HG03520 (cell line): Measurements from ENCODE around the gene SPO11.

Source experiments
- ATAC-seq: cut with Tn5 transposase; IDR thresholded peaks from one replicate; pipeline ENCODE4 v1.9.1; 2021; ENCODE audit warnings: mild to moderate bottlenecking, moderate library complexity; ENCODE audit not compliant: unreplicated experiment

SPO11 gene

DNA sequence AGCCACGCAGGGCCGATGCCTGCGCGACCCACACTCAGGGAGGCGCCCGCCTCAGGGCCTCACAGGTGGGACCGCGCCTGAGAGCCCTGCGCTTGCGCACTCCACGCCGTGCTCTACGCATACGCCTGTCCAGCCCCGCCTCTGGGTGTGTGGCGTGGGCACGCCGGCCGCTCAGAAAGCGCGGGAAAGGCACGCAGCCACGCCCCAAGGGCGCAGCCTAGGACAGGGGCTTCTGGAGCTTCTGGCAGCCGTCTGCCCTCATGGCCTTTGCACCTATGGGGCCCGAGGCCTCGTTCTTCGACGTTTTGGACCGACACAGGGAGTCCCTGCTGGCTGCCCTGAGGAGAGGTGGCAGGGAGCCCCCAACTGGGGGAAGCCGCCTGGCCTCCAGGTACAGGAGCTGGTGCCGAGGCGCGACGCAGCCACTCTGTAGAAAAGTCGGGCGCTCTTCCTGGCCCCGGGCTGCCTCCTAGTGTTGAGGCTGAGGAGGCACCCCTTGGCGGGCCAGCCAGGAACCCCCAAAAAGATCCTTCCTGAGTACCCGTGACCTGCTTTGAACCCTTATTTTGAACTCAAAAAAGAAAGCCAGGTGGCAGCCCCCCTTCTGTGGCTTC lies at the start of gene SPO11:
Gene SPO11, plus strand, starts transcription at position 196 of the 614 bp plus-strand sequence. Its CDS starts 65 bp downstream, at position 261.
- ATAC-seq = no peak

GRCh38 chr20:57280221-57280620 lies 49.4 kb upstream of the SPO11 start:
- ATAC-seq = no peak

DNA sequence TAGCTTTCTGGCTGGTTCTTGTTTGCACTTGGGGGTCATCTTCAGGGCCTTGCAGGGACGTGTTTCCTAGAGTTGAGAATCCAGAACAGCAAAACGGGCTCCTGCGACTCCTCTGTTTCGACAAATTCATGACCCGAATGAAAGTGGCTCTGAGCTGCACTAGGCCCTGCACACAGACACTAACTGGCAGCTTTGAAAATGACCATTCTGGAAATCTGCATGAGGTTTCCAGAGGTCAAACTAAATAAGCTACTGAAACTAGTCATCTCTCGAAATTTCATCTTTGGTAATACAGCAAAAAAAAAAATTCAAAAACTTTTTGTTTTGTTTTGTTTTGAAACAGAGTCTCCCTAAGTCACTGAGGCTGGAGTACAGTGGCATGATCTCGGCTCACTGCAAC lies 47.7 kb upstream of the SPO11 start:
- ATAC-seq = no peak

- ATAC-seq = no peak
Observed at GRCh38 chr20:57282670-57283361, 46.8 kb upstream of the SPO11 start.

DNA sequence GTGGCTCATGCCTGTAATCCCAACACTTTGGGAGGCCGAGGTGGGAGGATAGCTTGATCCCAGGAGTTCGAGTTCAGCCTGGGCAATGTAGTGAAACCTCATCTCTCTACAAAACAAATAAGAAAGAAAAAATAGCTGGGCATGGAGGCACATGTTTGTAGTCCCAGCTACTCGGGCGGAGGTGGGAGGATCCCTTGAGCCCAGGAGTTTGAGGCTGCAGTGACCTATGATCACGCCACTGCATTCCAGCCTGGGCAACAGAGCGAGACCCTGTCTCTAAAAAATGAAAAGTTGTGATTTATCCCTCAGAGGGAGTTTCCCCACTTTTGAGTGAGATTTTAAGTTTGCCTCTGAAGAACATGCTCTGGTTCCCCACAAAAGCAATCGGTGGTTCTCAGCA lies 45.7 kb upstream of the SPO11 start:
- no peak for ATAC-seq

DNA sequence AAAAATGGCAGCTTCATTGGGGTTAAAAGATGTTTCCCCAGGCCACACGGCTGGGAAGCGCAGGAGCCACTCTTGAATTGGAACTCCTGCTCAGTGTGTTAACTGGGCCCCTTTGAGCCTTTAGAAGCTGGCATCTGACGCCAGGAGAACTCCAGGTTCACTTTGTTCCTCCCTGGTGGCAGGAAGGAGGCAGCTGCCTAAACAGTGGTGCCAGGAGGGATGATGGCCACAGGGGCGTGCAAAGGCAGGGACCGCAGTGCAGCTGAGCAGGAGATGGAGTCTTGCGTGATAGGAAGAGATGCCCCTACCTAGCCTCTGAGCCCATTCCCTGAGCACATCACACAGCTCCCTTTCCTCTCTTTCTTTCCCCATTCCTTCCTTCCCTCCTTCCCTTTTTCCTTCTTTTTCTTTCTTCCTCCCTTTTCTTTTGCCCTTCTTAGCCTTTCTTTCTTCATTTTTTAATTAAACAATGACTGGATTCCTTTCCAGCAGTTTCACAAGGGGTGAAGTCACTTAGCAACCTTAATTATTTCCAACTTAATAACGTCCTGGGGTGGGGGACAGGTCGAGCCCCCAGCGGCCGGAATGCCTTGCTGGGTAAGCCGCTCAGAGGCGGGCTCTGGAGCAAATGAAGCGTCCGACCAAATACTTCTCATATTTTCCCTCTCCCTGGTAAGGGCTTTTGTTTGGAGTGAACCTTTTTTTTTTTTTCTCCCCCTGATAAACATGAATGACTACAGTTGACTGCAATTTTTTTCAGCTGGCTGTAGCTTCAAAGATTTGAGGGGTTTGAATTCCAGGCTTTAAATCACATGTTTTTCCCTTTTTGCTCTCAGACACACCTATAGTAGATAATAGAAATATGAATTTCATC lies 42.4 kb upstream of the SPO11 start:
- ATAC-seq = no peak

DNA sequence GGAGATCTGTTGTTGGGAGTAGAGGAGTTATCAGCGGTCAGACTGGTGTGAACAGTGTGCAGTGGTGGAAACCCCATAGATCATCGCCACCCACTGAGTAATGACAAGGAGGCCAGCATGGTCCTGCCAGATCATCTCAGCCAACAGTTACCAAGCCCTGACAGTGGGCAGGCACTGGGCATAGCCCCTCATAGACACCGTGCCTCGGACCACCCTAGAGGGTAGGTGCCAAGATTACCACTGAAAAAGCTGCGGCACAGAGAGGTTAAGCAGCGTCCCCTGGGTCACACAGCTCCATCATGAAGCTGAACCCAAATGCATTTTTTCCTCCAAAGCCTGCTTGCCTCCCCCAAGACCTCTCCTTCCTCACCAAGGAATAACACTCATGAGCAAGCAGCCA lies 41.7 kb upstream of the SPO11 start:
- no peak for ATAC-seq

GRCh38 chr20:57288651-57289277 lies 40.8 kb upstream of the SPO11 start:
- no peak for ATAC-seq

GRCh38 chr20:57289391-57290177 lies 40.0 kb upstream of the SPO11 start:
- ATAC-seq = no peak

GRCh38 chr20:57290178-57290484 lies 39.5 kb upstream of the SPO11 start:
- no peak for ATAC-seq

DNA sequence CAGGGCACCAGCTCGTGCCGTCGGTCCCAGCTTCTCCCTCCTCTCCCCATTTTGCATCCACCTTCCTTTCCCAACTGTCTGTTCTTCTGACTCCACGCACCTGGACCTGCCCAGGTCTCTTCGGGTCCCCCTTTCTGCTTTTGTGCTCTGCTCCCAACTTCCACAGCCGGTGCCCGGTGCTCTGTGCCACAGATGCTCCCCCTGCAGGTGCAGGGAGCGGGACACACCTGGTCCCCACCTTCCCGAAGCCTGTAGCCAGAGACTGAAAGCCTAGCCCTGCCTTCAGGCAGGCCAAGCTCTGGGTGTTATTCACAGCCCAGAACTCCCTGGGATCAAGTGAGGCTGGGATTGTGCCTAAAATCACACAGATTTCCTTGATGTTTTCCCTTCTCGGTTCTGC lies 38.6 kb upstream of the SPO11 start:
- ATAC-seq = no peak

- no peak for ATAC-seq
Observed at GRCh38 chr20:57291694-57292093, 37.9 kb upstream of the SPO11 start.

DNA sequence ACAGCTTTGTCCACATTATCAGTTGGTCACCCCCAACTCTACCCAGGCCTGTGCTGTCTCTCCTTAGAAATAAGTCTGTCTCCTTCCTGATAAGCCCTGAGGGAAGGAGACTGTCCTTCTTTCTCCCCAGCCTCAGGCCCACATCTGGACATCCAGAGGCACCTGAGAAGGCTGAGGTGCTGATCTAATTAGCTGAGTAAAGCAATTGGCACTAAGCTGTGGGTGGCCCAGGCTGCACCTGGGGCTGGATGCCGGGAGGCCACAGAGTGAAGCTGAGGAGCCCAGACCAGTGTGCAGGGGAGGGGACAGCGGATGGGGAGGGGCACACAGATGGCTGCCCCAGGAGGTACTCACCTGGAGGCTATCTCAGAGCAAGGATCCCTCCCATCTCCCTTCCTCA lies 37.0 kb upstream of the SPO11 start:
- ATAC-seq = no peak

- ATAC-seq = no peak
Observed at GRCh38 chr20:57293995-57294394, 35.6 kb upstream of the SPO11 start.

GRCh38 chr20:57294550-57294949 lies 35.1 kb upstream of the SPO11 start:
- ATAC-seq = no peak

GRCh38 chr20:57298457-57298856 lies 31.1 kb upstream of the SPO11 start:
- ATAC-seq = no peak

- no peak for ATAC-seq
Observed at GRCh38 chr20:57301026-57301425, 28.6 kb upstream of the SPO11 start.

GRCh38 chr20:57306747-57307146 lies 22.9 kb upstream of the SPO11 start:
- no peak for ATAC-seq

DNA sequence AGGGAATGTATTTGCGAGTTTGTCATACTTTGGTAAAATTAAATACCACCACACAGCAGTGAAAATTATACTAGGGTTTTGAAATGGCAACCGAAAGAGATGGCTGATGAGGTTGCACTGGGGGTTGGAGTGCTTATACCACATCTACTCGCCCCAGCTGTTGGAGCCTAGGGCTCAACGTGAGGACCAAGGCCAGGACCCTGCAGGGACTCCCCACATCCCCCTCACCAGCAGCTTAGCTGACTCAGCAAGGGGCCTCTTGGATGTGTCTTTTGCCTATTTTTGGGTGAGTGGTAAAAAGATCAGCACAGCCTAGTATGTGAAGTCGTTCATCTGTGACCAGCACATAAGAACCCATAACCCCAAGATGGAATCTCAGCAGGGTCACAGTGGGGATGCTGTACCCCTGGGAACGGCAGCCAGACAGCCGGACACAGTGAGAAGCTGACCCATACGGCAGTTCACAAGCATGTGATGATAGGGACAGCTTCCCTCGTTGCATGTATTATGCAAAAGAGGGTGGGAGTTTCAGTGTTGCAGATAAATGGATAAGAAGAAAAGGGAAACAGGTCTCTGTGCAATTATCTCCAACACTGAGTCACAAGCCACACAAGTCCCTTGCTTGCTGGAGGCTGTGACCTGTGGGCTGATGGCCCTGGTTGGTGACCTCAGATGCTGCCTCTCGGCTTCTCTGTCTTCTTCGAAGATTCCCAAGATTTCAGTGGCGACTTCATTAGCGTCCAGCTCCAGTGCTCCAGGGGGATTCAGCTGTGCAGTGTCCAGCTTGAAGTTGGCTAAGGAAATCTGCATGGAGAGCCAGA lies 20.9 kb upstream of the SPO11 start:
- no peak for ATAC-seq

- ATAC-seq = no peak
Observed at GRCh38 chr20:57309544-57310115, 20.0 kb upstream of the SPO11 start.
